ENCODE results near the gene RNF224. TPM values are rescaled to one million over a fixed set of nuclear protein-coding genes. Genes with fewer than 3 reads are reported as not detected.

The RNF224 gene
- total RNA-seq, 1 donor from 2014 or later: not detected

- DNase-seq (ENCODE audit: low read depth): no peak
- TF ChIP-seq CTCF (conservative IDR thresholded peaks at IDR 0.05; ENCODE audit: low read depth, low read length): no peak
- H3K4me3 ChIP-seq (ENCODE audit: low read depth, low read length): peak overlapping the region; percentile 97
Observed at GRCh38 chr9:137188086-137188489, 39.2 kb upstream of the RNF224 start.

GRCh38 chr9:137188490-137189296 lies 38.6 kb upstream of the RNF224 start, which contains the start of the genes ANAPC2 and SSNA1:
ANAPC2 (minus strand) TSS chr9:137188560; CDS start chr9:137188532, 28 bp downstream.
SSNA1 (plus strand) TSS chr9:137188676; CDS start chr9:137188727, 51 bp downstream.
- TF ChIP-seq CTCF (conservative IDR thresholded peaks at IDR 0.05; ENCODE audit: low read depth, low read length): peak; percentile 56
- H3K4me3 ChIP-seq (ENCODE audit: low read depth, low read length): peak within 1 kb of the TSS; percentile 97
- DNase-seq (ENCODE audit: low read depth): peak; percentile 54

- no peak for DNase-seq (ENCODE audit: low read depth)
- no peak for TF ChIP-seq CTCF (conservative IDR thresholded peaks at IDR 0.05; ENCODE audit: low read depth, low read length)
- H3K4me3 ChIP-seq (ENCODE audit: low read depth, low read length): peak overlapping the region; percentile 97
Observed at GRCh38 chr9:137189297-137190295, 37.7 kb upstream of the RNF224 start.

- no peak overlapping the region for H3K4me3 ChIP-seq (ENCODE audit: low read depth, low read length)
- DNase-seq (ENCODE audit: low read depth): no peak
Observed at GRCh38 chr9:137190315-137190856, 36.9 kb upstream of the RNF224 start.

GRCh38 chr9:137191245-137191644 lies 36.1 kb upstream of the RNF224 start:
- no peak overlapping the region for H3K4me3 ChIP-seq (ENCODE audit: low read depth, low read length)
- TF ChIP-seq CTCF (conservative IDR thresholded peaks at IDR 0.05; ENCODE audit: low read depth, low read length): no peak
- no peak for DNase-seq (ENCODE audit: low read depth)

More at GRCh38 chr9:137190315-137190856, 36.9 kb upstream of the RNF224 start:
- TF ChIP-seq CTCF (conservative IDR thresholded peaks at IDR 0.05; ENCODE audit: low read depth, low read length): peak; percentile 12

GRCh38 chr9:137191691-137192447 lies 35.4 kb upstream of the RNF224 start:
- no peak overlapping the region for H3K4me3 ChIP-seq (ENCODE audit: low read depth, low read length)
- no peak for TF ChIP-seq CTCF (conservative IDR thresholded peaks at IDR 0.05; ENCODE audit: low read depth, low read length)
- DNase-seq (ENCODE audit: low read depth): no peak

Data from epithelial cell of proximal tubule (primary cell).